Adrenal gland (tissue), 5 donors: ENCODE measurements around the gene SCN1B.
"Not testable (repeated sequence)": the region's sequence is repeated elsewhere in the genome, so short reads cannot be mapped to it uniquely, and the experiment has no call there.

ENCODE experiments used
- POLR2A ChIP-seq, 2 donors: fragments of 450-650 bp; IDR thresholded peaks; one replicate each; pipeline ENCODE4 v1.6.1; 2017; ENCODE audit warnings: antibody characterized with exemption in 2 of 2, mild to moderate bottlenecking in 2 of 2, moderate library complexity in 1 of 2
- TF ChIP-seq, protein P1 (sequence below), 6 experiments: fragments of 450-650 bp in 4 of 6; fragments of 200-600 bp in 2 of 6; sonication (generic) in 1 of 6; IDR thresholded peaks; 1 replicate in 5 of 6; 2 replicates in 1 of 6; pipeline versions ENCODE4 v1.5.1 to v1.8.0; 2016 to 2021; ENCODE audit warnings: antibody characterized with exemption in 6 of 6, mild to moderate bottlenecking in 2 of 6, moderate library complexity in 1 of 6
- donor health status: DM: no; HTN: no; CAD: no.

DNA sequence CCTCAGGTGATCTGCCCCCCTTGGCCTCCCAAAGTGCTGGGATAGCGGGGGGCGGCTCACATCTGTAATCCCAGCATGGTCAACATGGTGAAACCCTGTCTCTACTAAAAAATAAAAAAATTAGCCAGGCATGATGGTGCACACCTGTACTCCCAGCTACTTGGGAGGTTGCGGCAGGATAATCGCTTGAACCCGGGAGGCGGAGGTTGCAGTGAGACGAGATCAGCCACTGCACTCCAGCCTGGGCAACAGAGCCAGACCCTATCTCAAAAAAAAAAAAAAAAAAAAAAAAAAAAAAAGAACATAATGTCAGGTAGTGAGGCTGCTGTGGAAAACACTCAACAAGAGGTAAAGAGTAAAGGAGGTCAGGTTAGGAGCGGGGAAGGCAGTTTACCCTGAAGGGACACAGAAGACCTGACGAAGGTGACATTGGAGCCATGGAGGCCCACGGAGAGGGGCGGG, 964 bp upstream of the SCN1B start:
- TF ChIP-seq, protein P1, sequence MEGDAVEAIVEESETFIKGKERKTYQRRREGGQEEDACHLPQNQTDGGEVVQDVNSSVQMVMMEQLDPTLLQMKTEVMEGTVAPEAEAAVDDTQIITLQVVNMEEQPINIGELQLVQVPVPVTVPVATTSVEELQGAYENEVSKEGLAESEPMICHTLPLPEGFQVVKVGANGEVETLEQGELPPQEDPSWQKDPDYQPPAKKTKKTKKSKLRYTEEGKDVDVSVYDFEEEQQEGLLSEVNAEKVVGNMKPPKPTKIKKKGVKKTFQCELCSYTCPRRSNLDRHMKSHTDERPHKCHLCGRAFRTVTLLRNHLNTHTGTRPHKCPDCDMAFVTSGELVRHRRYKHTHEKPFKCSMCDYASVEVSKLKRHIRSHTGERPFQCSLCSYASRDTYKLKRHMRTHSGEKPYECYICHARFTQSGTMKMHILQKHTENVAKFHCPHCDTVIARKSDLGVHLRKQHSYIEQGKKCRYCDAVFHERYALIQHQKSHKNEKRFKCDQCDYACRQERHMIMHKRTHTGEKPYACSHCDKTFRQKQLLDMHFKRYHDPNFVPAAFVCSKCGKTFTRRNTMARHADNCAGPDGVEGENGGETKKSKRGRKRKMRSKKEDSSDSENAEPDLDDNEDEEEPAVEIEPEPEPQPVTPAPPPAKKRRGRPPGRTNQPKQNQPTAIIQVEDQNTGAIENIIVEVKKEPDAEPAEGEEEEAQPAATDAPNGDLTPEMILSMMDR (IDR thresholded peaks at IDR 0.05) = not testable (repeated sequence)
- TF ChIP-seq POLR2A (IDR thresholded peaks at IDR 0.05) = not testable (repeated sequence)
